Ectodermal cell (in vitro differentiated cells): ENCODE measurements around the gene TRPM8.

Experiments
- H3K27ac ChIP-seq: 2 replicates; pipeline ENCODE4 v1.7.0; 2013; ENCODE audit warnings: mild to moderate bottlenecking, low read depth, low read length; ENCODE audit not compliant: insufficient read depth, poor library complexity, severe bottlenecking
- H3K27me3 ChIP-seq: 2 replicates; pipeline ENCODE4 v1.7.0; 2013; ENCODE audit warnings: mild to moderate bottlenecking, low read length; ENCODE audit not compliant: insufficient read depth, control insufficient read depth, poor library complexity, severe bottlenecking
- H3K36me3 ChIP-seq: one replicate; pipeline ENCODE4 v1.7.0; 2013; ENCODE audit warnings: low read length; ENCODE audit not compliant: control insufficient read depth, insufficient read depth
- H3K4me1 ChIP-seq: one replicate; pipeline ENCODE4 v1.7.0; 2013; ENCODE audit warnings: low read length; ENCODE audit not compliant: control insufficient read depth, insufficient read depth
- H3K4me3 ChIP-seq: 2 replicates; pipeline ENCODE4 v1.7.0; 2013; ENCODE audit warnings: low read depth, low read length, control low read depth; ENCODE audit not compliant: insufficient read depth
- H3K9me3 ChIP-seq: 2 replicates; pipeline ENCODE4 v1.7.0; 2013; ENCODE audit warnings: mild to moderate bottlenecking, low read length, moderate library complexity; ENCODE audit not compliant: control insufficient read depth
- WGBS, 2 experiments: methylation state at CpG; one replicate each; pipeline ENCODE4 v1.1.7; 2013; ENCODE audit warnings: missing lambda C conversion rate in 2 of 2; 5-methylcytosine and 5-hydroxymethylcytosine counted together

The TRPM8 gene

DNA sequence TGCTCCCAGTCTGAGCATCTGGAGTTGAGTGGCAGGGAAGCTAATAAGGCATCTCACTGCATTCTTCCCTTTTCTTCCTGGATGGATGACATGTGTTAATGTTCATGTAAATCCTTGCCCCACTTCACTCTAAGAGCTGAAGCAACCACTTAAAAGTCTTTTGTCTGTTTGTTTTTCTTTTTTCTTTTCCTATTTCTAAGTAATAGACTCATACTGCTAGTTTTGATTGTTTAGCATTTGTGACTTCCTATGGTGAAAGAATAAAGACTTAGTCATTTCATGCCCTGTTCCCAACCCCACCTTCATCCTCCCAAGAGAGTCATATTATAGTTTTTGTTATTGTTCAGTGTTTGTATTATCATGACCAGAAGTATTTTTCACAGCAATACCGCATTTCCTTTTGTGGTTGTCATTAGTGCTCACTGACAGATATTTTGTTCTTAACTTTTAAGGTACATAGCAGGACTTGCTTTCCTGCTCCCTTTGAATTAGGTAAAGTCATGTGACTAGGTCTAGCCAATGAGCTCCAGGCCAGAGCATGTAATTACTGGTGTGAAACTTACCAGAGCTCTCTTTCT lies 115.2 kb downstream of the TRPM8 start:
- 71 to 89% methylated on average over 1 of the region's 1 CpG for WGBS, 2 experiments
- no peak overlapping the region for H3K27ac ChIP-seq
- no peak overlapping the region for H3K4me3 ChIP-seq
- no peaks in the 10 kb centered on the region for H3K9me3 ChIP-seq
- no peaks in the 10 kb centered on the region for H3K27me3 ChIP-seq
- no peaks in the 10 kb centered on the region for H3K4me1 ChIP-seq
- no peaks in the 10 kb centered on the region for H3K36me3 ChIP-seq

DNA sequence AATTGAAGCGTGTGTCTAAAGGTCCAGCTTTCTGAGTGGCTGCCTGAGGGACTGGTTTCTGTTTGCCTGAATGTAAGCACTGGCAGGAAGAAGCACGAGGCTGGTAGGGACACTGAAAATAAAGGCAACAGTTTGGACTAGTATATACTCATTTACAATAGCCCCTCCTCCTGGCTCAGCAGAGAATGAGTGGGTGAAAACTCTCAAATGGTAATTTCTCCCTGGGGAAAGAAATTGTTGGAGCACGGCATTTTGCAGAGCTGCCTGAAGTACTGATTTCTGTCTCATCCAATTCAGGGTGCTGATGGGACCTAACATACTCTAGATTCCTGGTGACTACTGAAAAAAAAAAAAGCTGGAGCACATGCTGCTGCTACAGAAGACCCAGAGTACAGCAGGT lies 116.0 kb downstream of the TRPM8 start:
- no peak overlapping the region for H3K4me3 ChIP-seq
- no peak overlapping the region for H3K27ac ChIP-seq
- no peaks in the 10 kb centered on the region for H3K27me3 ChIP-seq
- H3K36me3 ChIP-seq, result no peaks in the 10 kb centered on the region
- 79 to 81% methylated on average over 3 of the region's 3 CpGs for WGBS, 2 experiments
- H3K9me3 ChIP-seq, result no peaks in the 10 kb centered on the region
- no peaks in the 10 kb centered on the region for H3K4me1 ChIP-seq

DNA sequence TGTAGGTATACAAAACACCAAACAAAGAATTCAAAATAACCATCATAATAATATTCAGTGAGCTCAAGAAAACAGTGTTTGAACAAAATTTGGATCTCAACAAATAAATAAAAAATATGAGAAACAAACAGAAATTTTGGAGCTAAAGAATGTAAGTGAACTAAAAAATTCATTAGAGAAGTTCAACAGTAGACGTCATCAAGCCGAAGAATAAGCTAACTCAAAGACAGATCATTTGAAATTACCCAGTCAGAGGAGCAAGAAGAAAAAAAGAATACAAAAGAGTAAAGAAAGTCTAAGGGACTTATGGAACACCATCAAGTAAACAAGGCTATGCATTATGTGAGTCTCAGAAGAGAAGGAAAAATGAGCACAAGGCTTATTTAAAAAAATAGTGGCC lies 116.7 kb downstream of the TRPM8 start:
- H3K36me3 ChIP-seq, result no peaks in the 10 kb centered on the region
- no peak overlapping the region for H3K4me3 ChIP-seq
- H3K27ac ChIP-seq, result no peak overlapping the region
- H3K27me3 ChIP-seq, result no peaks in the 10 kb centered on the region
- no peaks in the 10 kb centered on the region for H3K9me3 ChIP-seq
- H3K4me1 ChIP-seq, result no peaks in the 10 kb centered on the region
- WGBS, 2 experiments, result 89 to 100% methylated on average over 2 of the region's 2 CpGs

DNA sequence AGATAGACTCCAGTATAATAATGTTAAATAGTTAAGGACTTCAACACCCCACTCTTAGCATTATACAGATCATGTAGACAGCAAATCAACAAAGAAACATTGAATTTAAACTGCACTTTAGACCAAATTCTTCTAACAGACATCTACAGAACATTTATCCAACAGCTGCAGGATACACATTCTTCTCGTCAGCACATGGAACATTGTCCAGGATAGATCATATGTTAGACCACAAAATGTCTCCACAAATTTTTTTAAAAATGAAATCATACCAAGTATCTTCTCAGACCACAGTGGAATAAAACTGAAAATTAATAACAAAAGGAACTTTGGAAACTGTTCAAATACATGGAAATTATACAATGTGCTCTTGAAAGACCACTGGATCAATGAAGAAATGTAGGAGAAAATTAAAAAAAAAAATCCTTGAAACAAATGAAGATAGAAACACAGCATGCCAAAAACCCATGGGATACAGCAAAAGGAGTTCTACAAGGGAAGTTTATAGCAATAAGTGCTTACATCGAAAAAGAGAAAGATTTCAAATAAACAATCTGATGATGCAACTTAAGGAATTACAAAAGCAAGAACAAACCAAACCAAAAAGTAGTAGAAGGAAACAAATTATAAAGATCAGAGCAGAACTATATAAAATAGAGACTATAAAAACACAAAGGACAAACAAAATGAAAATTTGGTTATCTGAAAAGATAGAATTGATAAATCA lies 121.1 kb downstream of the TRPM8 start:
- Histone ChIP-seq H3K27me3 (no peaks in the 10 kb centered on the region), H3K4me3 (no peak overlapping the region), H3K4me1 (no peaks in the 10 kb centered on the region), H3K36me3 (no peaks in the 10 kb centered on the region), H3K9me3 (no peaks in the 10 kb centered on the region), H3K27ac (no peak overlapping the region)
- WGBS, 2 experiments, result 92 to 97% methylated on average over 1 to 2 of the region's 2 CpGs

DNA sequence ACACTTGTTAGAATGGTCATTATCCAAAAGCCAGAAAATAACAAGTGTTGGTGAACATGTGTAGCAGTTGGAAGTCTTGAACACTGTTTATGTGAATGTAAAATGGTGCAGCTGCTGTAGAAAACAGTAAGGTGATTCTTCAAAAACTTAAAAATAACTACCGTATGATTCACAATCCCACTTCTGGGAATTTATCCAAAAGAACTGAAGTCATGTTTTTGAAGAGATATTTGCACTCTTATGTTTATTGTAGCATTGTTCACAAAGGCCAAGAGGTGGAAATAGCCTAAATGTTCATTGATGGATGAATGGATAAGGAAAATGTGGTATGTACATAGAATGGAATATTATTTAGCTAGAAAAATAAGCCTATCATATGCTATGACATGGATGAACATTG lies 127.0 kb downstream of the TRPM8 start:
- H3K4me1 ChIP-seq, result no peaks in the 10 kb centered on the region
- 100% methylated on average over 1 of the region's 1 CpG; no CpG with 5 or more reads in 1 of the 2 experiments for WGBS, 2 experiments

DNA sequence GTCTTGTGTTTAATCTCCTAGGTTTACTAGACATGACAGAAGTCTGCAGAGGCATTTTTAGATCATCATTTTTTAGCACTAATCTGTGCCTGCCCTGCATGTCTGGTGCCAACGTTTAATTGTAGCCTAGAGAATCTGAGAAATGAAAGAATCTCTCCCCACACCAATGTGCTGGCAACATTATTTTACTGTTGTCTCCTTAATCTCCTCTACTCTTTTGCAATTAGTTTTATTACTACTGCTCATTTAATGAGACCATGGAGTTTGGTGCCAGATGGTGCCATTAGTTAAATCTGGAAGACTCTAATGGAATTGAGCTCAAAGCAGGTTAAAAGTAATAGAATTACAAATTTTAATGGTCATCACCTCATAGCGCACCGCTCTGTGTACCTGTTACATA lies 129.3 kb downstream of the TRPM8 start:
- Histone ChIP-seq H3K9me3 (no peaks in the 10 kb centered on the region), H3K27ac (no peak overlapping the region), H3K4me1 (no peaks in the 10 kb centered on the region), H3K36me3 (no peaks in the 10 kb centered on the region), H3K27me3 (no peaks in the 10 kb centered on the region), H3K4me3 (no peak overlapping the region)
- 87 to 94% methylated on average over 3 of the region's 3 CpGs for WGBS, 2 experiments

More for the DNA sequence above, 127.0 kb downstream of the TRPM8 start:
- Histone ChIP-seq H3K4me3 (no peak overlapping the region), H3K27ac (no peak overlapping the region), H3K36me3 (no peaks in the 10 kb centered on the region), H3K9me3 (no peaks in the 10 kb centered on the region), H3K27me3 (no peaks in the 10 kb centered on the region)

DNA sequence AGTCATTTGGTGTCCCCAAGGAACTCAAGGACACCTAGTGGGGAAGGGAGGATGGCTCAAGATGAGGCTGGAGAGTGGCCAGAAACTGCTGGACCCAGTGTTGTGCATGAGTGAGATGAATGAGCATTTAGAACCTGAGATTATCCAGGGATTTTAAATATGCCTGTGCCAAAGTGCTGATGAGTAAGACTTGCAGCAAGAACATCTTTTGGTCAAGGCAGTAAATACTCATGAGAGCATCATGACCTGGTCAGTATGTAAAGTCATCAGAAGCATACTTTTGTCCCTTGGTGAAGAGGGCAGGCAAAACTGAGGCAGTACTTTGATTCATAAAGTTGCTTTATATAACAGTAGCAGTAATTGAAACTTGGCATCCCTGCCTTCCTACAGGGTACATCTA lies 130.2 kb downstream of the TRPM8 start:
- Histone ChIP-seq H3K4me1 (no peaks in the 10 kb centered on the region), H3K27ac (no peak overlapping the region), H3K27me3 (no peaks in the 10 kb centered on the region), H3K4me3 (no peak overlapping the region), H3K36me3 (no peaks in the 10 kb centered on the region), H3K9me3 (no peaks in the 10 kb centered on the region)

DNA sequence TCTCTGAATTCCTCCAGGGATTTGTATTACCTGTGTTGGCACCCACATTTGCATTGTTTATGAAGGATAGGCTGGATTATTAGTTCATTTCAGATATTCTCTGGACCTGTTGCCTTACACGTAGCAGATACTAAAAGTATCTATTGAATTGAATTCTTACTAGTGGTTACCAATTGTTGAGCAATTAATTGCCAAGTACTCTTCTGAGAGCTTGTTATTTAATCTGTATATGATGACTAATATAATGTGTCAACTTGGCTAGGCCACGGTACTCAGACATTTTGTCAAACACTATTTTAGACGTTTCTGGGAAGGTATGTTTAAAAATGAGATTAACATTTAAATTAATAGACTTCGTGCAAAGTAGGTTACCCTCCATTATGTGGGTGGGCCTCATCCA lies 130.9 kb downstream of the TRPM8 start:
- no peaks in the 10 kb centered on the region for H3K9me3 ChIP-seq
- no peak overlapping the region for H3K4me3 ChIP-seq
- no peaks in the 10 kb centered on the region for H3K36me3 ChIP-seq
- WGBS, 2 experiments, result 95 to 98% methylated on average over 4 of the region's 4 CpGs
- no peaks in the 10 kb centered on the region for H3K27me3 ChIP-seq
- no peaks in the 10 kb centered on the region for H3K4me1 ChIP-seq
- no peak overlapping the region for H3K27ac ChIP-seq

DNA sequence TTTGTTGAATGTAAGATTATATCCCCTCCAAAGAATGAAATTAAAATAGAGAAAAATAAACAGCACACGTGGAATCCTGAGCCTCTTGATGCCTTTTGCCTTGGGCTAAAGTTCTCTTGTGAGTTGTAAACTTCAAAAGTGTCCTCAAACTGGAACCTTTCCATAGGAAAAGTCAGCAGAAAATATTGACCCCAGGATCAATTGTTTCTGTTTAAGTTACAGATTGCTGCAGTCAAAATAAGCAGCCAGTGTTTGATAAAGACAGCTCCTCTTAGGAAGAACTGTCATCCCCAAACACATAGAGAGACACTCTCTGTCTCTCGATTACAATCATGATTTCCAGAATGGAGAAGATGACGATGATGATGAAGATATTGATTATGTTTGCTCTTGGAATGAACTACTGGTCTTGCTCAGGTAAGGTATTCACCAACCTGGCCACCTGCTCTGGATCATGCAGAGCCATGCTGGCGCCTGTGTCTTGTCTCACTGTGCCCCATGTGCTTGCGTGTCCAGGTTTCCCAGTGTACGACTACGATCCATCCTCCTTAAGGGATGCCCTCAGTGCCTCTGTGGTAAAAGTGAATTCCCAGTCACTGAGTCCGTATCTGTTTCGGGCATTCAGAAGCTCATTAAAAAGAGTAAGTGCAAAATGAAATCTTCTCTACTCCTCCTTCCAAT lies 133.4 kb downstream of the TRPM8 start, which contains the start of gene SPP2:
Gene SPP2 (plus strand): TSS at position 248 of the 681 bp plus-strand sequence. CDS start 85 bp downstream, at position 333.
- no peak within 1 kb of the TSS for H3K4me3 ChIP-seq
- no peaks in the 10 kb centered on the region for H3K36me3 ChIP-seq
- no peak within 1 kb of the TSS for H3K27ac ChIP-seq
- WGBS, 2 experiments, result 93 to 94% methylated on average over 9 of the region's 9 CpGs
- no peaks in the 10 kb centered on the region for H3K4me1 ChIP-seq
- H3K27me3 ChIP-seq, result no peaks in the 10 kb centered on the region
- H3K9me3 ChIP-seq, result no peaks in the 10 kb centered on the region

DNA sequence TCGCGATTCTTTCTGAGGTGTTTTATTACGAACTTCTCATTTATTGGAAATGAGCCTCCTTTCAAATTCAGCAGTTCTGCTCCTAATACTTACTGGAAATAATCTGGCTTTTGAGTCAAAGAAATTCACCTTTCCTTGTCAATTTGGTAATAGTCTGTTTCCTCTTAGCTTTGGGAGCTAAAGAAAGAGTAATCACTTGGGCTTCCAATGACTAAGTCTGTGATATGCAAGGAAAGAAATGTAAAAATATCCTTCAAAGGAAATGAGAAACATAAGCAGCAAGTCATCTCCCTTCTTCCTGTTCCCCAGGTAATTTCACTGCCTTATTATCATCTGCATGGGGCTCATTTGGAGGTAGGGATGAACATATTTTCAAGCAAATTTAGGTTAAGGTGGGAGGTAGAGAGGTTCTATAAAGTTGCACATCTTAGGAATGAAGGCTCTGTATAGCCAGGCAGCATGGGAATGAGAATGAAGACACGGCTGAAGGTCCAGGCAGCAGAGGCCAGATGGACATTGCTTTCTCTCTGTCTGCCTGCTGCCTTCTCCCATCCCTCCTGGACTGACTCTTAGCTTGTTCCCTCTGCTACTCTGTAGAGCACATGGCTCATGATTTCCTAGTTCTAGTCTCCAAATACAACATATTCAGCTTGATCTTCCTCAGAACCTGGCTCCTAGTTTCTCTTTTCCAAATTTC lies 134.3 kb downstream of the TRPM8 start:
- 93 to 97% methylated on average over 4 of the region's 4 CpGs for WGBS, 2 experiments
- Histone ChIP-seq H3K4me3 (no peak overlapping the region), H3K27ac (no peak overlapping the region), H3K27me3 (no peaks in the 10 kb centered on the region), H3K36me3 (no peaks in the 10 kb centered on the region), H3K9me3 (no peaks in the 10 kb centered on the region), H3K4me1 (no peaks in the 10 kb centered on the region)
